HEK293 (cell line): Measurements from ENCODE around the gene TMEM187.

ENCODE experiments used
- CTCF ChIA-PET: fragments of 350-600 bp; formaldehyde crosslinking; extraction: SDS; loops from one replicate; lab custom pipeline; 2021; ENCODE audit warnings: antibody characterized with exemption; lab: Yijun Ruan, JAX
- POLR2A ChIA-PET: fragments of 300-600 bp; formaldehyde crosslinking; extraction: SDS; loops from one replicate; lab custom pipeline; 2020; ENCODE audit warnings: antibody characterized with exemption, inconsistent platforms; lab: Yijun Ruan, JAX
- H3K27ac ChIP-seq: fragments of 200-500 bp; sonication (Bioruptor generic); 2 replicates; pipeline ENCODE4 v1.5.1; 2014; ENCODE audit warnings: low read depth, low read length, control low read depth, inconsistent platforms; ENCODE audit errors: extremely low read depth
- H3K36me3 ChIP-seq, 2 experiments: fragments of 200-500 bp in 1 of 2; sonication (Bioruptor generic) in 1 of 2; 1 replicate in 1 of 2; 2 replicates in 1 of 2; pipeline ENCODE4 v1.5.1; 2014 to 2017; ENCODE audit warnings: inconsistent platforms in 2 of 2, low read length in 2 of 2; ENCODE audit not compliant: control insufficient read depth in 2 of 2, insufficient read depth in 1 of 2
- H3K4me1 ChIP-seq: fragments of 200-500 bp; sonication (Bioruptor generic); 2 replicates; pipeline ENCODE4 v1.5.1; 2014; ENCODE audit warnings: mild to moderate bottlenecking, low read length, inconsistent platforms; ENCODE audit not compliant: control insufficient read depth, insufficient read depth
- H3K4me3 ChIP-seq: 2 replicates; pipeline ENCODE4 v1.5.1; 2011; ENCODE audit warnings: low read depth, mild to moderate bottlenecking, control low read depth, low read length, moderate library complexity
- H3K9me3 ChIP-seq: fragments of 200-500 bp; sonication (Bioruptor generic); 2 replicates; pipeline ENCODE4 v1.5.1; 2014; ENCODE audit warnings: low read depth, low read length, inconsistent platforms; ENCODE audit not compliant: control insufficient read depth, insufficient read depth
- BCL11A ChIP-seq: fragments of 450-650 bp; formaldehyde crosslinking; IDR thresholded peaks from 2 replicates; pipeline ENCODE4 v1.5.1; 2016; ENCODE audit warnings: low read depth, missing biosample characterization, missing genetic modification characterization
- FEZF1 ChIP-seq: fragments of 450-650 bp; formaldehyde crosslinking; IDR thresholded peaks from 2 replicates; pipeline ENCODE4 v1.5.1; 2016; ENCODE audit warnings: missing biosample characterization, missing genetic modification characterization
- GLI2 ChIP-seq: fragments of 450-650 bp; formaldehyde crosslinking; IDR thresholded peaks from 2 replicates; pipeline ENCODE4; 2017; ENCODE audit warnings: missing biosample characterization, missing genetic modification characterization, low read depth, borderline replicate concordance
- GLIS1 ChIP-seq: fragments of 450-650 bp; formaldehyde crosslinking; IDR thresholded peaks from 2 replicates; pipeline ENCODE4 v1.5.1; 2016; ENCODE audit warnings: missing biosample characterization, missing genetic modification characterization
- KLF1 ChIP-seq: fragments of 450-650 bp; formaldehyde crosslinking; IDR thresholded peaks from 2 replicates; pipeline ENCODE4 v1.5.1; 2016; ENCODE audit warnings: missing biosample characterization, missing genetic modification characterization
- KLF8 ChIP-seq: fragments of 450-650 bp; formaldehyde crosslinking; IDR thresholded peaks from 2 replicates; pipeline ENCODE4 v1.5.1; 2016; ENCODE audit warnings: missing biosample characterization, missing genetic modification characterization
- OVOL3 ChIP-seq: fragments of 450-650 bp; formaldehyde crosslinking; IDR thresholded peaks from 2 replicates; pipeline ENCODE4 v1.5.1; 2016; ENCODE audit warnings: missing biosample characterization, missing genetic modification characterization
- SP3 ChIP-seq: fragments of 450-650 bp; formaldehyde crosslinking; IDR thresholded peaks from 2 replicates; pipeline ENCODE4 v1.5.1; 2016; ENCODE audit warnings: missing biosample characterization, missing genetic modification characterization
- SP7 ChIP-seq: fragments of 450-650 bp; formaldehyde crosslinking; IDR thresholded peaks from 2 replicates; pipeline ENCODE4 v1.5.1; 2016; ENCODE audit warnings: missing biosample characterization, missing genetic modification characterization
- ZBTB11 ChIP-seq: fragments of 450-650 bp; formaldehyde crosslinking; conservative IDR thresholded peaks from 2 replicates; pipeline ENCODE4 v1.5.1; 2016; ENCODE audit warnings: low read depth, missing biosample characterization, missing genetic modification characterization
- ZBTB20 ChIP-seq: fragments of 450-650 bp; formaldehyde crosslinking; IDR thresholded peaks from 2 replicates; pipeline ENCODE4 v1.5.1; 2016; ENCODE audit warnings: missing biosample characterization, missing genetic modification characterization
- ZBTB8A ChIP-seq: fragments of 450-650 bp; formaldehyde crosslinking; IDR thresholded peaks from 2 replicates; pipeline ENCODE4 v1.5.1; 2016; ENCODE audit warnings: missing biosample characterization, missing genetic modification characterization
- ZIC2 ChIP-seq: fragments of 450-650 bp; formaldehyde crosslinking; IDR thresholded peaks from 2 replicates; pipeline ENCODE4 v1.5.1; 2016; ENCODE audit warnings: missing biosample characterization, missing genetic modification characterization
- ZNF16 ChIP-seq: fragments of 450-650 bp; formaldehyde crosslinking; IDR thresholded peaks from 2 replicates; pipeline ENCODE4 v1.5.1; 2016; ENCODE audit warnings: low read depth, missing biosample characterization, missing genetic modification characterization
- ZNF174 ChIP-seq: fragments of 450-650 bp; formaldehyde crosslinking; IDR thresholded peaks from 2 replicates; pipeline ENCODE4 v1.5.0; 2017; ENCODE audit warnings: missing biosample characterization, mild to moderate bottlenecking, missing genetic modification characterization
- ZNF2 ChIP-seq: fragments of 450-650 bp; formaldehyde crosslinking; IDR thresholded peaks from 2 replicates; pipeline ENCODE4 v1.5.1; 2016; ENCODE audit warnings: missing biosample characterization, missing genetic modification characterization
- ZNF26 ChIP-seq: fragments of 450-650 bp; formaldehyde crosslinking; IDR thresholded peaks from 2 replicates; pipeline ENCODE4 v1.5.1; 2016; ENCODE audit warnings: missing biosample characterization, missing genetic modification characterization
- ZNF311 ChIP-seq: fragments of 450-650 bp; formaldehyde crosslinking; IDR thresholded peaks from 2 replicates; pipeline ENCODE4 v1.5.1; 2017; ENCODE audit warnings: missing biosample characterization, missing genetic modification characterization, borderline replicate concordance
- ZNF335 ChIP-seq: fragments of 450-650 bp; formaldehyde crosslinking; conservative IDR thresholded peaks from 2 replicates; pipeline ENCODE4 v1.5.1; 2016; ENCODE audit warnings: missing biosample characterization, missing genetic modification characterization
- ZNF354C ChIP-seq: fragments of 450-650 bp; formaldehyde crosslinking; IDR thresholded peaks from 2 replicates; pipeline ENCODE4 v1.5.1; 2016; ENCODE audit warnings: missing biosample characterization, missing genetic modification characterization, low read depth, borderline replicate concordance
- ZNF514 ChIP-seq: fragments of 450-650 bp; formaldehyde crosslinking; IDR thresholded peaks from 2 replicates; pipeline ENCODE4 v1.5.1; 2016; ENCODE audit warnings: missing biosample characterization, missing genetic modification characterization
- ZNF521 ChIP-seq: fragments of 450-650 bp; formaldehyde crosslinking; IDR thresholded peaks from 2 replicates; pipeline ENCODE4 v1.5.1; 2017; ENCODE audit warnings: missing biosample characterization, mild to moderate bottlenecking, missing genetic modification characterization
- ZNF555 ChIP-seq: fragments of 450-650 bp; formaldehyde crosslinking; conservative IDR thresholded peaks from 2 replicates; pipeline ENCODE4 v1.5.1; 2017; ENCODE audit warnings: missing biosample characterization, mild to moderate bottlenecking, missing genetic modification characterization, inconsistent platforms
- ZNF664 ChIP-seq: fragments of 450-650 bp; formaldehyde crosslinking; IDR thresholded peaks from 2 replicates; pipeline ENCODE4 v1.5.1; 2016; ENCODE audit warnings: missing biosample characterization, missing genetic modification characterization
- ZNF707 ChIP-seq: fragments of 450-650 bp; formaldehyde crosslinking; IDR thresholded peaks from 2 replicates; pipeline ENCODE4 v1.5.1; 2016; ENCODE audit warnings: missing biosample characterization, missing genetic modification characterization
- ZNF785 ChIP-seq: fragments of 450-650 bp; formaldehyde crosslinking; IDR thresholded peaks from 2 replicates; pipeline ENCODE4 v1.5.1; 2016; ENCODE audit warnings: missing biosample characterization, missing genetic modification characterization
- ZSCAN16 ChIP-seq: fragments of 450-650 bp; formaldehyde crosslinking; IDR thresholded peaks from 2 replicates; pipeline ENCODE4 v1.5.1; 2016; ENCODE audit warnings: missing biosample characterization, missing genetic modification characterization
- TF ChIP-seq, protein P1 (sequence below): fragments of 450-650 bp; formaldehyde crosslinking; IDR thresholded peaks from 2 replicates; pipeline ENCODE4 v1.5.1; 2016; ENCODE audit warnings: missing biosample characterization, missing genetic modification characterization
- TF ChIP-seq, protein P2 (sequence below): fragments of 450-650 bp; formaldehyde crosslinking; IDR thresholded peaks from 2 replicates; pipeline ENCODE4 v1.5.1; 2016; ENCODE audit warnings: missing biosample characterization, missing genetic modification characterization

TMEM187 gene

DNA sequence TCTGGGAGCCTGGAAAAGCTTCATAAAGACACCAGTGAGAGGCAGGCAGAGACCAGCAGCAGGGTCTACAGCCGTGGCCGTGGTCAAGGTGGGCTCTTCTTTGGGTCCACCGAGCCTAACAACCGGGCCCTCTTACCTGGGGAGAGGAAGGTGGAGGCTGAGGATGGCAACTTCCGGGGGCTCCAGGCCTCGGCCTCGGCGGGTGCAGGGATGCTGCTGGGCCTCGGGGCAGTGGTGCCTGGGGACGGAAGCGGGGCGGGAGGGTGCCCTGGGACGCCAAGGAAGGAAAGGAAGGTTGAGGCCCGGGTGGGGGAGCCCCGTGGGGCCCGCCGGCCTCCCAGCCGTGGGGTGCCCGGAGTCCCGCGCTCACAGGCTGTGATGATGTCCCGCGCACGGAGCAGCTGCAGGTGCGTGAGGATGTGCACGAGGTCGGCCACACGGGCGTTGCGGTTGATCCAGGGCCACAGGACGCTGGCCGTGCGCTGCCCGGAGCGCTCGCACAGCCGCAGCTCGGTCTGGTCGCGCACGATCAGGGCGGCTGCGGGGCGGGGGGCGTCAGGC is 46.6 kb downstream of the TMEM187 start (continued):
- TF ChIP-seq ZBTB11, result 0 out of 2 replicates have a peak, but pooled peaks have one; percentile 26
- TF ChIP-seq KLF1, result 0 out of 2 replicates have a peak, but pooled peaks have one; percentile 14
- TF ChIP-seq FEZF1 (tag by site-specific recombination), result no peak
- TF ChIP-seq ZBTB20 (tag by site-specific recombination), result peak; percentile 66; the same call in 1 of the 2 replicates
- no peak for TF ChIP-seq GLIS1 (tag by site-specific recombination)
- TF ChIP-seq ZBTB8A (tag by site-specific recombination), result peak; percentile 61
- no peak for TF ChIP-seq ZNF785 (tag by site-specific recombination)
- TF ChIP-seq, protein P1, sequence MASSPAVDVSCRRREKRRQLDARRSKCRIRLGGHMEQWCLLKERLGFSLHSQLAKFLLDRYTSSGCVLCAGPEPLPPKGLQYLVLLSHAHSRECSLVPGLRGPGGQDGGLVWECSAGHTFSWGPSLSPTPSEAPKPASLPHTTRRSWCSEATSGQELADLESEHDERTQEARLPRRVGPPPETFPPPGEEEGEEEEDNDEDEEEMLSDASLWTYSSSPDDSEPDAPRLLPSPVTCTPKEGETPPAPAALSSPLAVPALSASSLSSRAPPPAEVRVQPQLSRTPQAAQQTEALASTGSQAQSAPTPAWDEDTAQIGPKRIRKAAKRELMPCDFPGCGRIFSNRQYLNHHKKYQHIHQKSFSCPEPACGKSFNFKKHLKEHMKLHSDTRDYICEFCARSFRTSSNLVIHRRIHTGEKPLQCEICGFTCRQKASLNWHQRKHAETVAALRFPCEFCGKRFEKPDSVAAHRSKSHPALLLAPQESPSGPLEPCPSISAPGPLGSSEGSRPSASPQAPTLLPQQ (tag by site-specific recombination), result peak; percentile 33; the same call in 1 of the 2 replicates
- peak; percentile 27; the same call in 1 of the 2 replicates for TF ChIP-seq ZNF2 (tag by site-specific recombination)
- peak; percentile 60 for TF ChIP-seq ZIC2 (tag by site-specific recombination)
- TF ChIP-seq ZNF174, result no peak
- TF ChIP-seq ZNF16 (tag by site-specific recombination), result no peak
- no peak for TF ChIP-seq ZNF26 (tag by site-specific recombination)
- TF ChIP-seq, protein P2, sequence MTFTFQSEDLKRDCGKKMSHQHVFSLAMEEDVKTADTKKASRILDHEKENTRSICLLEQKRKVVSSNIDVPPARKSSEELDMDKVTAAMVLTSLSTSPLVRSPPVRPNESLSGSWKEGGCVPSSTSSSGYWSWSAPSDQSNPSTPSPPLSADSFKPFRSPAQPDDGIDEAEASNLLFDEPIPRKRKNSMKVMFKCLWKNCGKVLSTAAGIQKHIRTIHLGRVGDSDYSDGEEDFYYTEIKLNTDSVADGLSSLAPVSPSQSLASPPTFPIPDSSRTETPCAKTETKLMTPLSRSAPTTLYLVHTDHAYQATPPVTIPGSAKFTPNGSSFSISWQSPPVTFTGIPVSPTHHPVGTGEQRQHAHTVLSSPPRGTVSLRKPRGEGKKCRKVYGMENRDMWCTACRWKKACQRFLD (tag by site-specific recombination), result no peak

- Histone ChIP-seq H3K27ac (peak within 1 kb of the TSS; percentile 92), H3K9me3 (no peaks in the 10 kb centered on the region), H3K4me3 (peak within 1 kb of the TSS; percentile 59), H3K4me1 (peaks cover 8% of the 10 kb centered on the region; the same call in 1 of the 2 replicates), H3K36me3 (peaks cover 5 to 37% of the 10 kb centered on the region in 2 experiments; a peak in 2 of 3 replicates)
- POLR2A ChIA-PET, result interaction anchor here (0.6 to 1.0 kb wide), 2 partner anchors 28 to 42 kb away, joined by 3 to 5 read pairs; no protein-coding TSS in a partner anchor
- CTCF ChIA-PET, result interaction anchor here (0.6 to 1.4 kb wide), 2 partner anchors 32 to 296 kb away, joined by 3 to 4 read pairs; no protein-coding TSS in a partner anchor
- no peak for TF ChIP-seq ZSCAN16 (tag by site-specific recombination)
- no peak for TF ChIP-seq ZNF521 (tag by site-specific recombination)
- no peak for TF ChIP-seq FEZF1 (tag by site-specific recombination)
- no peak for TF ChIP-seq ZNF664
- no peak for TF ChIP-seq ZNF514
- no peak for TF ChIP-seq GLI2 (tag by site-specific recombination)
- no peak for TF ChIP-seq SP3 (tag by site-specific recombination)
- TF ChIP-seq ZNF354C (tag by site-specific recombination), result no peak
- TF ChIP-seq ZNF707 (tag by site-specific recombination), result no peak
- TF ChIP-seq ZNF555 (tag by site-specific recombination), result no peak
- TF ChIP-seq ZNF311, result no peak
- peak; percentile 48; the same call in 1 of the 2 replicates for TF ChIP-seq KLF8
- no peak for TF ChIP-seq OVOL3 (tag by site-specific recombination)
- TF ChIP-seq SP7 (tag by site-specific recombination), result 0 out of 2 replicates have a peak, but pooled peaks have one; percentile 18
- no peak for TF ChIP-seq BCL11A (tag by site-specific recombination)
- peak; percentile 97 for TF ChIP-seq ZNF335
These were observed 47.3 kb downstream of the TMEM187 start, which contains the start of gene IRAK1 for GRCh38 chrX:154019633-154020528. Gene IRAK1 (minus strand): TSS chrX:154019902. CDS start chrX:154019812, 90 bp downstream.
